HEK293 (cell line): ENCODE data around the gene KLK13.

Experiments used
- CTCF ChIA-PET: fragments of 350-600 bp; formaldehyde crosslinking; extraction: SDS; loops from one replicate; lab custom pipeline; 2021; ENCODE audit warnings: antibody characterized with exemption; lab: Yijun Ruan, JAX
- POLR2A ChIA-PET: fragments of 300-600 bp; formaldehyde crosslinking; extraction: SDS; loops from one replicate; lab custom pipeline; 2020; ENCODE audit warnings: antibody characterized with exemption, inconsistent platforms; lab: Yijun Ruan, JAX
- H3K27ac ChIP-seq: fragments of 200-500 bp; sonication (Bioruptor generic); 2 replicates; pipeline ENCODE4 v1.5.1; 2014; ENCODE audit warnings: low read depth, low read length, control low read depth, inconsistent platforms; ENCODE audit errors: extremely low read depth
- H3K36me3 ChIP-seq, 2 experiments: fragments of 200-500 bp in 1 of 2; sonication (Bioruptor generic) in 1 of 2; 1 replicate in 1 of 2; 2 replicates in 1 of 2; pipeline ENCODE4 v1.5.1; 2014 to 2017; ENCODE audit warnings: inconsistent platforms in 2 of 2, low read length in 2 of 2; ENCODE audit not compliant: control insufficient read depth in 2 of 2, insufficient read depth in 1 of 2
- H3K4me1 ChIP-seq: fragments of 200-500 bp; sonication (Bioruptor generic); 2 replicates; pipeline ENCODE4 v1.5.1; 2014; ENCODE audit warnings: mild to moderate bottlenecking, low read length, inconsistent platforms; ENCODE audit not compliant: control insufficient read depth, insufficient read depth
- H3K4me3 ChIP-seq: 2 replicates; pipeline ENCODE4 v1.5.1; 2011; ENCODE audit warnings: low read depth, mild to moderate bottlenecking, control low read depth, low read length, moderate library complexity
- H3K9me3 ChIP-seq: fragments of 200-500 bp; sonication (Bioruptor generic); 2 replicates; pipeline ENCODE4 v1.5.1; 2014; ENCODE audit warnings: low read depth, low read length, inconsistent platforms; ENCODE audit not compliant: control insufficient read depth, insufficient read depth
- PRDM1 ChIP-seq: fragments of 450-650 bp; formaldehyde crosslinking; IDR thresholded peaks from 2 replicates; pipeline ENCODE4; 2016; ENCODE audit warnings: missing biosample characterization, missing genetic modification characterization
- TRIM28 ChIP-seq: IDR thresholded peaks from 2 replicates; pipeline ENCODE4 v1.6.1; 2011; ENCODE audit warnings: low read length, control low read depth, borderline replicate concordance
- WT1 ChIP-seq: fragments of 450-650 bp; formaldehyde crosslinking; IDR thresholded peaks from 2 replicates; pipeline ENCODE4 v1.5.1; 2016; ENCODE audit warnings: missing biosample characterization, missing genetic modification characterization
- ZFP37 ChIP-seq: fragments of 450-650 bp; formaldehyde crosslinking; IDR thresholded peaks from 2 replicates; pipeline ENCODE4 v1.5.1; 2016; ENCODE audit warnings: missing biosample characterization, missing genetic modification characterization
- ZNF10 ChIP-seq: fragments of 450-650 bp; formaldehyde crosslinking; IDR thresholded peaks from 2 replicates; pipeline ENCODE4 v1.5.1; 2017; ENCODE audit warnings: missing biosample characterization, missing genetic modification characterization
- ZNF140 ChIP-seq: fragments of 450-650 bp; formaldehyde crosslinking; IDR thresholded peaks from 2 replicates; pipeline ENCODE4 v1.5.1; 2016; ENCODE audit warnings: missing biosample characterization, missing genetic modification characterization
- ZNF211 ChIP-seq: fragments of 450-650 bp; formaldehyde crosslinking; IDR thresholded peaks from 2 replicates; pipeline ENCODE4 v1.5.1; 2016; ENCODE audit warnings: low read depth, missing biosample characterization, missing genetic modification characterization
- ZNF274 ChIP-seq, 2 experiments: fragments of 200-500 bp in 1 of 2; fragments of 450-650 bp in 1 of 2; sonication (Bioruptor generic) in 1 of 2; formaldehyde crosslinking in 1 of 2; IDR thresholded peaks; 2 replicates each; pipeline versions ENCODE4 v1.5.1 to v1.6.1; 2014 to 2016; ENCODE audit warnings: borderline replicate concordance in 1 of 2, inconsistent platforms in 1 of 2, low read length in 1 of 2, missing biosample characterization in 1 of 2, missing genetic modification characterization in 1 of 2
- ZNF292 ChIP-seq: fragments of 450-650 bp; formaldehyde crosslinking; IDR thresholded peaks from 2 replicates; pipeline ENCODE4 v1.5.1; 2016; ENCODE audit warnings: low read depth, missing biosample characterization, missing genetic modification characterization, borderline replicate concordance
- ZNF426 ChIP-seq: fragments of 450-650 bp; formaldehyde crosslinking; IDR thresholded peaks from 2 replicates; pipeline ENCODE4 v1.5.1; 2017; ENCODE audit warnings: missing biosample characterization, missing genetic modification characterization, mild to moderate bottlenecking, inconsistent platforms, moderate library complexity
- ZNF560 ChIP-seq: fragments of 450-650 bp; formaldehyde crosslinking; IDR thresholded peaks from 2 replicates; pipeline ENCODE4 v1.5.1; 2017; ENCODE audit warnings: missing biosample characterization, missing genetic modification characterization, borderline replicate concordance
- ZNF600 ChIP-seq: fragments of 450-650 bp; formaldehyde crosslinking; IDR thresholded peaks from 2 replicates; pipeline ENCODE4 v1.5.1; 2016; ENCODE audit warnings: missing biosample characterization, missing genetic modification characterization
- ZNF624 ChIP-seq: fragments of 450-650 bp; formaldehyde crosslinking; IDR thresholded peaks from 2 replicates; pipeline ENCODE4 v1.5.1; 2017; ENCODE audit warnings: missing biosample characterization, missing genetic modification characterization
- ZNF747 ChIP-seq: fragments of 450-650 bp; formaldehyde crosslinking; IDR thresholded peaks from 2 replicates; pipeline ENCODE4 v1.5.1; 2016; ENCODE audit warnings: missing biosample characterization, missing genetic modification characterization
- ZNF76 ChIP-seq: fragments of 450-650 bp; formaldehyde crosslinking; IDR thresholded peaks from 2 replicates; pipeline ENCODE4; 2016; ENCODE audit warnings: low read depth, missing biosample characterization, missing genetic modification characterization, borderline replicate concordance
- TF ChIP-seq, protein P1 (sequence below): fragments of 450-650 bp; formaldehyde crosslinking; IDR thresholded peaks from 2 replicates; pipeline ENCODE4 v1.5.1; 2016; ENCODE audit warnings: missing biosample characterization, missing genetic modification characterization
- TF ChIP-seq, protein P2 (sequence below): fragments of 450-650 bp; formaldehyde crosslinking; IDR thresholded peaks from 2 replicates; pipeline ENCODE4; 2016; ENCODE audit warnings: missing biosample characterization, missing genetic modification characterization
- TF ChIP-seq, protein P3 (sequence below): fragments of 450-650 bp; formaldehyde crosslinking; IDR thresholded peaks from 2 replicates; pipeline ENCODE4 v1.5.1; 2016; ENCODE audit warnings: missing biosample characterization, missing genetic modification characterization, low read depth
- TF ChIP-seq, protein P4 (sequence below): fragments of 450-650 bp; formaldehyde crosslinking; IDR thresholded peaks from 2 replicates; pipeline ENCODE4 v1.5.1; 2016; ENCODE audit warnings: missing biosample characterization, missing genetic modification characterization

The KLK13 gene

DNA sequence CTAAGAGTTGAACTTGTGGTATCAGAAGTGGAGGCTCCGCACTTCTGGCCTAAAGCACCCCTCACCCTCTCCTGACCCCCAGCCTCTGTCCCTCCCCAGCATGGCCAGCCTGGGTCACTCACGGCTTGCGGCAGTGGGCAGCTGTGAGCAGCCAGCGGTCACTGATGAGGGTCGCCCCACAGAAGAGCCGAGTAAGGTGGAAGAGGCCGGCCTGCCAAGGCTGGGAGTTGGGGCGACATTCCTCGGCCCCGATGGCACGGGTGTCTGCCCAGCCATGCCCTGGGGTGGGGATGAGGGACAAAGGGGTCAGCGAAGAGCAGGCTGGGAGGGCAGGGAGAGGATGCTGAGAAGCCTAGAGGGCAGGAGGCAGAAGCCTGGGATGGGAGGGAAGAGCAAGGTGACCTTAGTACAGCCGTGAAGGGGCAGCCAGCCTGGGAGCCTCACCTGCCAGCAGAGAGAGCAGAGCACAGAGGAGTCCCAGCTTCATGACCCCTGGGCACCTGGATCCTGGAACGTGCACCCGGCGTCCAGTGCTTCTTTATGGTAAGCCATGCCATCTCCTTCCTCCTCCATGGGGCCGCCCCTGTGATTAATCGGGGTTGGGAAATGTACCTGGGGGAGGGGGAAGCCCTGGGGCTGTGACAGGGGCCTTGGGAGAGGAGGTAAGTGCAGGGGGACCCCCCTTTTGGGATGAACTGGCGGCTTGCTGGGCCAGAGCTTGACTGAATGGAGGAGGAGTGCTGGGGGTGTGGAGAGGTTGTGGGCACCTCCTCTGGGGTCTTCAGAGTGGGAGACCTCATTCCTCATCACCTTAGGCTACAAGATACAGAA, 55.6 kb downstream of the KLK13 start (continued):
- TF ChIP-seq, protein P1, sequence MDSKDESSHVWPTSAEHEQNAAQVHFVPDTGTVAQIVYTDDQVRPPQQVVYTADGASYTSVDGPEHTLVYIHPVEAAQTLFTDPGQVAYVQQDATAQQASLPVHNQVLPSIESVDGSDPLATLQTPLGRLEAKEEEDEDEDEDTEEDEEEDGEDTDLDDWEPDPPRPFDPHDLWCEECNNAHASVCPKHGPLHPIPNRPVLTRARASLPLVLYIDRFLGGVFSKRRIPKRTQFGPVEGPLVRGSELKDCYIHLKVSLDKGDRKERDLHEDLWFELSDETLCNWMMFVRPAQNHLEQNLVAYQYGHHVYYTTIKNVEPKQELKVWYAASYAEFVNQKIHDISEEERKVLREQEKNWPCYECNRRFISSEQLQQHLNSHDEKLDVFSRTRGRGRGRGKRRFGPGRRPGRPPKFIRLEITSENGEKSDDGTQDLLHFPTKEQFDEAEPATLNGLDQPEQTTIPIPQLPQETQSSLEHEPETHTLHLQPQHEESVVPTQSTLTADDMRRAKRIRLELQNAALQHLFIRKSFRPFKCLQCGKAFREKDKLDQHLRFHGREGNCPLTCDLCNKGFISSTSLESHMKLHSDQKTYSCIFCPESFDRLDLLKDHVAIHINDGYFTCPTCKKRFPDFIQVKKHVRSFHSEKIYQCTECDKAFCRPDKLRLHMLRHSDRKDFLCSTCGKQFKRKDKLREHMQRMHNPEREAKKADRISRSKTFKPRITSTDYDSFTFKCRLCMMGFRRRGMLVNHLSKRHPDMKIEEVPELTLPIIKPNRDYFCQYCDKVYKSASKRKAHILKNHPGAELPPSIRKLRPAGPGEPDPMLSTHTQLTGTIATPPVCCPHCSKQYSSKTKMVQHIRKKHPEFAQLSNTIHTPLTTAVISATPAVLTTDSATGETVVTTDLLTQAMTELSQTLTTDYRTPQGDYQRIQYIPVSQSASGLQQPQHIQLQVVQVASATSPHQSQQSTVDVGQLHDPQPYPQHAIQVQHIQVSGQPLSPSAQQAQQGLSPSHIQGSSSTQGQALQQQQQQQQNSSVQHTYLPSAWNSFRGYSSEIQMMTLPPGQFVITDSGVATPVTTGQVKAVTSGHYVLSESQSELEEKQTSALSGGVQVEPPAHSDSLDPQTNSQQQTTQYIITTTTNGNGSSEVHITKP (tag by site-specific recombination), result no peak
- TF ChIP-seq WT1 (no peak), ZNF292 (tag by site-specific recombination) (no peak)

DNA sequence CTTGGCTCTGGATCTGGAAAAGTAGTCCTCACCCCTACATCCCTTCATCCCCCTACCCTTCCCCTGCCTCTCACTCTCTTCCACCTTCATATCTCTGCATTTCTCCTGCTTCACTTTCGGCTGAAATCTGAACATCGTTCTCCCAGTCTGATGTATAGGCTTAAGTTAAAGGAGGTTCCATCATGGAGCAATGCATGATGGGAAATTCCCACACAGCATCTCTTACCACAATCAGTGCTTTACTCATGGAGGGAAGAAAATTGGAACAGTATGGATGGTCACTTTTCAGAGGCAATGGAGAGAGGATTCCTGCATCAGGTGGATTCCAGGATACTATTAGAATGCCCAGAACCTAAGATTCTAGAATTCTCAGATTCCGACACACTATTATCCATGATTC, 57.4 kb downstream of the KLK13 start:
- no peaks in the 10 kb centered on the region for H3K36me3 ChIP-seq
- CTCF ChIA-PET, result interaction anchor here (0.9 kb wide), 1 partner anchor 9 kb away, joined by 3 read pairs; no protein-coding TSS in a partner anchor
- TF ChIP-seq ZNF600 (tag by site-specific recombination), result 0 out of 2 replicates have a peak, but pooled peaks have one; percentile 16
- no peak for TF ChIP-seq ZNF747
- peak; percentile 65 for TF ChIP-seq PRDM1
- no peak for TF ChIP-seq ZNF10 (tag by site-specific recombination)
- TF ChIP-seq, protein P2, sequence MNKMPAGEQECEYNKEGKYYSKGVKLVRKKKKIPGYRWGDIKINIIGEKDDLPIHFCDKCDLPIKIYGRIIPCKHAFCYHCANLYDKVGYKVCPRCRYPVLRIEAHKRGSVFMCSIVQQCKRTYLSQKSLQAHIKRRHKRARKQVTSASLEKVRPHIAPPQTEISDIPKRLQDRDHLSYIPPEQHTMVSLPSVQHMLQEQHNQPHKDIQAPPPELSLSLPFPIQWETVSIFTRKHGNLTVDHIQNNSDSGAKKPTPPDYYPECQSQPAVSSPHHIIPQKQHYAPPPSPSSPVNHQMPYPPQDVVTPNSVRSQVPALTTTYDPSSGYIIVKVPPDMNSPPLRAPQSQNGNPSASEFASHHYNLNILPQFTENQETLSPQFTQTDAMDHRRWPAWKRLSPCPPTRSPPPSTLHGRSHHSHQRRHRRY (tag by site-specific recombination), result no peak
- TF ChIP-seq ZNF426 (tag by site-specific recombination), result no peak
- TF ChIP-seq ZNF76 (tag by site-specific recombination), result peak; percentile 48; the same call in 1 of the 2 replicates
- H3K4me3 ChIP-seq, result no peak overlapping the region
- no peaks in the 10 kb centered on the region for H3K9me3 ChIP-seq
- POLR2A ChIA-PET, result no interaction called here
- no peaks in the 10 kb centered on the region for H3K4me1 ChIP-seq
- no peak overlapping the region for H3K27ac ChIP-seq

DNA sequence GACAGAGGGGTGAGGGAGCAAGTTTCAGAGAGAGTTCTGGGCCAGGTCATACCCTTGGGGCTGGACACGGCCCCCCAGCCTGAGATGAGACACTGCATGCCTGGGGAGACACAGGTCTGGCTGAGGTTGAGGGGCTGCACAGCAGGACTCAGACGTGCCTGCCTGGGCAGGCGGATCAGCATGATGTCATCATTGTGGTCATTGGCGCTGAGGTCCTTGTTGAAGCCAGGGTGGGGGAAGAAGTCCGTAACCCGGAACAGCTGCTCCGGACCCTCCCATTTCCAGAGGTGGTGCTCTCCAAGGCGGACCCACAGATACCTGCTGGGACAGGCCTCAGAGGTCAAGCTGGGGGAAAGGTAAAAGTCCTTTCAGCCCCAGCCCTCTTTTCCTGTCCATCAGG, 58.5 kb downstream of the KLK13 start:
- H3K36me3 ChIP-seq, result no peaks in the 10 kb centered on the region
- no peak overlapping the region for H3K4me3 ChIP-seq
- CTCF ChIA-PET, result no interaction called here
- no peaks in the 10 kb centered on the region for H3K9me3 ChIP-seq
- no peak overlapping the region for H3K27ac ChIP-seq
- POLR2A ChIA-PET, result no interaction called here
- no peaks in the 10 kb centered on the region for H3K4me1 ChIP-seq
- TF ChIP-seq ZNF140, result no peak
- no peak for TF ChIP-seq TRIM28
- TF ChIP-seq, protein P1 (tag by site-specific recombination), result peak; percentile 23; the same call in 1 of the 2 replicates
- TF ChIP-seq, protein P3, sequence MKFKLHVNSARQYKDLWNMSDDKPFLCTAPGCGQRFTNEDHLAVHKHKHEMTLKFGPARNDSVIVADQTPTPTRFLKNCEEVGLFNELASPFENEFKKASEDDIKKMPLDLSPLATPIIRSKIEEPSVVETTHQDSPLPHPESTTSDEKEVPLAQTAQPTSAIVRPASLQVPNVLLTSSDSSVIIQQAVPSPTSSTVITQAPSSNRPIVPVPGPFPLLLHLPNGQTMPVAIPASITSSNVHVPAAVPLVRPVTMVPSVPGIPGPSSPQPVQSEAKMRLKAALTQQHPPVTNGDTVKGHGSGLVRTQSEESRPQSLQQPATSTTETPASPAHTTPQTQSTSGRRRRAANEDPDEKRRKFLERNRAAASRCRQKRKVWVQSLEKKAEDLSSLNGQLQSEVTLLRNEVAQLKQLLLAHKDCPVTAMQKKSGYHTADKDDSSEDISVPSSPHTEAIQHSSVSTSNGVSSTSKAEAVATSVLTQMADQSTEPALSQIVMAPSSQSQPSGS (tag by site-specific recombination), result peak; percentile 87
- TF ChIP-seq, protein P4, sequence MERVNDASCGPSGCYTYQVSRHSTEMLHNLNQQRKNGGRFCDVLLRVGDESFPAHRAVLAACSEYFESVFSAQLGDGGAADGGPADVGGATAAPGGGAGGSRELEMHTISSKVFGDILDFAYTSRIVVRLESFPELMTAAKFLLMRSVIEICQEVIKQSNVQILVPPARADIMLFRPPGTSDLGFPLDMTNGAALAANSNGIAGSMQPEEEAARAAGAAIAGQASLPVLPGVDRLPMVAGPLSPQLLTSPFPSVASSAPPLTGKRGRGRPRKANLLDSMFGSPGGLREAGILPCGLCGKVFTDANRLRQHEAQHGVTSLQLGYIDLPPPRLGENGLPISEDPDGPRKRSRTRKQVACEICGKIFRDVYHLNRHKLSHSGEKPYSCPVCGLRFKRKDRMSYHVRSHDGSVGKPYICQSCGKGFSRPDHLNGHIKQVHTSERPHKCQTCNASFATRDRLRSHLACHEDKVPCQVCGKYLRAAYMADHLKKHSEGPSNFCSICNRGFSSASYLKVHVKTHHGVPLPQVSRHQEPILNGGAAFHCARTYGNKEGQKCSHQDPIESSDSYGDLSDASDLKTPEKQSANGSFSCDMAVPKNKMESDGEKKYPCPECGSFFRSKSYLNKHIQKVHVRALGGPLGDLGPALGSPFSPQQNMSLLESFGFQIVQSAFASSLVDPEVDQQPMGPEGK, result peak; percentile 45
- no peak for TF ChIP-seq ZNF274 (IDR thresholded peaks at IDR 0.05; ENCODE audit: low read length)
- no peak for TF ChIP-seq ZNF274 (tag by site-specific recombination; IDR thresholded peaks at IDR 0.05; ENCODE audit: borderline replicate concordance)
- no peak for TF ChIP-seq PRDM1
- TF ChIP-seq ZNF600 (tag by site-specific recombination), result peak; percentile 42; the same call in 1 of the 2 replicates
- TF ChIP-seq ZNF624 (tag by site-specific recombination), result no peak
- no peak for TF ChIP-seq ZNF560
- no peak for TF ChIP-seq ZNF211 (tag by site-specific recombination)
- no peak for TF ChIP-seq ZFP37 (tag by site-specific recombination)
